Cerebellar nuclear complex (tissue), 1 donor: ENCODE results near the gene CCDC183.
"Not testable (repeated sequence)": the region's sequence is repeated elsewhere in the genome, so short reads cannot be mapped to it uniquely, and the experiment has no call there.

Source experiments
- DNase-seq, 2 experiments: peaks; one replicate each; lab custom pipeline; 2025; lab: John Stamatoyannopoulos, UW

The CCDC183 gene

GRCh38 chr9:136785565-136786355, 10.4 kb upstream of the CCDC183 start:
- DNase-seq = not testable (repeated sequence)

GRCh38 chr9:136786451-136786850, 9.7 kb upstream of the CCDC183 start:
- no peak for DNase-seq

GRCh38 chr9:136786983-136787382, 9.2 kb upstream of the CCDC183 start:
- DNase-seq = not testable (repeated sequence)

- DNase-seq = peak in 1 of 2 experiments; percentile 31
Observed at GRCh38 chr9:136787690-136788400, 8.3 kb upstream of the CCDC183 start.

- not testable (repeated sequence) for DNase-seq
Observed at GRCh38 chr9:136788644-136789522, 7.3 kb upstream of the CCDC183 start.

GRCh38 chr9:136789523-136789937, 6.6 kb upstream of the CCDC183 start:
- DNase-seq = no peak

GRCh38 chr9:136790640-136791515, 5.3 kb upstream of the CCDC183 start, which contains the start of gene TMEM141:
Gene TMEM141 (plus strand): TSS chr9:136791344. CDS start chr9:136791371, 27 bp downstream.
- peak; percentile 98 to 100 for DNase-seq

GRCh38 chr9:136791516-136792276, 4.4 kb upstream of the CCDC183 start:
- DNase-seq = no peak

GRCh38 chr9:136792321-136793085, 3.6 kb upstream of the CCDC183 start:
- no peak for DNase-seq

GRCh38 chr9:136793086-136793946, 2.8 kb upstream of the CCDC183 start:
- DNase-seq = no peak

- DNase-seq = no peak
Observed at GRCh38 chr9:136794281-136794999, 1.7 kb upstream of the CCDC183 start.

GRCh38 chr9:136795000-136795348, 1.2 kb upstream of the CCDC183 start:
- DNase-seq = no peak

GRCh38 chr9:136796775-136797347, 723 bp downstream of the CCDC183 start:
- DNase-seq = not testable (repeated sequence)

- DNase-seq = no peak
Observed at GRCh38 chr9:136798708-136799078, 2.6 kb downstream of the CCDC183 start.

GRCh38 chr9:136799079-136799853, 3.1 kb downstream of the CCDC183 start:
- no peak for DNase-seq

- peak in 1 of 2 experiments; percentile 54 for DNase-seq
Observed at GRCh38 chr9:136799854-136800657, 3.9 kb downstream of the CCDC183 start.
